GM21737 (cell line): ENCODE results near the gene RGS6.

ENCODE experiments used
- ATAC-seq: cut with Tn5 transposase; IDR thresholded peaks from one replicate; pipeline ENCODE4 v1.9.1; 2021; ENCODE audit warnings: mild to moderate bottlenecking, moderate library complexity; ENCODE audit not compliant: unreplicated experiment

The RGS6 gene

DNA sequence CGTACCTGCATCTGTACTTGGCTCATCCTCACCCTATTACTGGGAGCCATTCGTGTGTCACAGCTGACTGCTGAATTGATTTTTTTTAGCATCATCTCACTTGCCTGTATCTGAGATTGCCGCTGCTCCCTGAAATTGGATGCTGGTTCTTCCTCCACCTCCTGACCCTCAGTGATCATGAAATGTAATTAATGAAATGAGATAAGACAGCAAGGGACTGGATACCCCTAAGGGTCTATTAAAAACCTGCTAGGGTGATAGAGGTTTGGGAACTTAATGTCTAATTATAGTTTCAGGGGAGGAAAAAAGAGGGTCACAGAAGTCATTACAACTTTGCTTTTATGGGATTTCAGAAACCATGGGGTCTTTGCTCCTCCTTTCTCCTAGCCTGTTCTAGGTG lies 551.1 kb downstream of the RGS6 start:
- no peak for ATAC-seq

DNA sequence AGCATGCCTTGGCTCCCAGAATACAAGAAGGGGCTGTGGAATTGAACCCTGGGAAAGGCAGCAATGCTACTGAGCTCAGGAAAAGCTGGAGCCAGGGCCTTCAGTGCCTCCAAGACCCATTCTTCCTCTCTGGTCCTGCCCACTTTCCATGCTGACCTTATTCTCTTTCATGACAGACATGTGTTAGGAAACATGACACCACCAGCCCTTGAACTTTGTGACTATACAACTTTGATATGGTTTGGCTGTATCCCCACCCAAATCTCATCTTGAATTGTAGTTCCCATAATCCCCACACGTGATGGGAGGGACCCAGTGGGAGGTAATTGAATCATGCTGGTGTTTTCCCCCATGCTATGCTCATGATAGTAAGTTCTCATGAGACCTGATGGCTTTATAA lies 553.5 kb downstream of the RGS6 start:
- ATAC-seq: no peak

- no peak for ATAC-seq
These were observed 556.3 kb downstream of the RGS6 start for GRCh38 chr14:72488514-72488913.

- ATAC-seq: no peak
These were observed 560.0 kb downstream of the RGS6 start for GRCh38 chr14:72492196-72492595.

DNA sequence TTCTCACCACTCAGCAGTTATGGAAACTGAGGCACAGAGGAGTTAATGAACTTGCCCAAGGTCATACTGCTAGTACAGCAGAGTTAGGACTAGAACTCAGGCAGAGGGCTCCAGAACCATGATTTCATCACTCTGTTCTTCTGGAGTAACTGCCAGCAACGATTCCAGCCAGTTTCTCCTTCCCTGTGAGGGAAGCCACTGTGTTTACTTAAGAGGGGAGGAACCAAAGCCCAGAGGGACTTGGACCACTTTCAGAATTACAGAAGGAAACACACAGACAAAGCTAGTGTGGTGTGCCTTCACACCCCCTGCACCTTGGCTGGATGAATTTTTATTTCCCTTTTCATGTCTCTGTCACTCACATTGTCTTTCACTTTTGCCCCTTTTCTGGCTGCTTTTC lies 563.4 kb downstream of the RGS6 start:
- no peak for ATAC-seq

DNA sequence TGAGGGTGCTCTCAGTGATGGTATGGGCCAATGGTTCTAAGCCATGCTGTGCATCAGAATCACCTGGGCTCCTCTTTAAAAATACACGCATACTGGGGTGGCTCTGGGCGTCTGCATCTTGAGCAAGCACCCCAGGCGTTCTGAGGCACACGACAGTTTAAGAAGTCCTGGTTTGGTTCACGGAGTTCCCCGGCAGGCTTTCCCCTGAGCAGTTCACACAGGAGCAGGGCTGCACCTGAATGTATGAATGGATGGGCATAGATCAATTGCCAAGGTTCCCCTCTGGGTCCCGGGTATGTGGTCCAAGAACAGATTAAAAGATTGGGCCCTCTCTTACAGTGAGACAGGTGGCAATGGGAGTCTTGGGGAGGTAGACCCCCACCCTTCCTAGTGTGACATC lies 566.4 kb downstream of the RGS6 start:
- ATAC-seq: no peak

- no peak for ATAC-seq
These were observed 567.5 kb downstream of the RGS6 start for GRCh38 chr14:72499746-72500145.

- ATAC-seq: no peak
These were observed 568.1 kb downstream of the RGS6 start for GRCh38 chr14:72500234-72500838.

GRCh38 chr14:72501439-72501838 lies 569.2 kb downstream of the RGS6 start:
- no peak for ATAC-seq

DNA sequence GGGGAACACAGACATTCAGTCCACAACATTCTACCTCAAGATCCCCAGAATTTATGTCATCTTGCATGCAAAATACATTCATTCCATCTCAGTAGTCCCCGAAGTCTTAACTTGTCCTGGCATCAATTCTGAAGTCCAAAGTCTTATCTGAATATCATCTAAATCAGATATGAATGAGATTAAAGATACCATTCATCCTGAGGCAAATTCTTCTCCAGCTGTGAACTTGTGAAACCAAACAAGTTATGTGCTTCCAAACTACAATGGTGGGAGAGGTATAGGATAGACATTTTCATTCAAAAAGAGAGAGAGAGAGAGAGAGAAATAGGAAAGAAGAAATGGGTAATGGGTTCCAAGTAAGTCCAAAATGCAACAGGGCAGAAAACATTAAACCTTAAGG lies 571.0 kb downstream of the RGS6 start:
- no peak for ATAC-seq

GRCh38 chr14:72503696-72504368 lies 571.6 kb downstream of the RGS6 start:
- ATAC-seq: no peak

DNA sequence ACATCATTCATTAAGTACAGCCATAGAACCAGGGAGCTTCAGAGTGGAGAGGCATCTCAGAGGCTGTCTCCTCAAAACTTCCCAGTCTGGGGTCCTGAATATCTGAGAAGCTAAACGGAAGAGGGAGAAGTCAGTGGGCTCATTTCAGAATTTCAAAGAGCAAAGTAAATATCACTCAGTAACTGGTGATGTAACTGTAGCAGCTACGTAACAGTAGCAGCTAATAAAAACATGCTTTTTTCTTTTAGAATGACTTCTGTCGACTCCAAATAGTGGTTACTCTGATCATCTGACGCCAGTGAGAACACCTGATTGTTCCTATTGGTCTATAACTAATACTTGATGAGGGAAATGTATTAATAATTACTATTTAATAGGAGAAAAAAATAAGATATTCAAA lies 578.3 kb downstream of the RGS6 start:
- no peak for ATAC-seq

DNA sequence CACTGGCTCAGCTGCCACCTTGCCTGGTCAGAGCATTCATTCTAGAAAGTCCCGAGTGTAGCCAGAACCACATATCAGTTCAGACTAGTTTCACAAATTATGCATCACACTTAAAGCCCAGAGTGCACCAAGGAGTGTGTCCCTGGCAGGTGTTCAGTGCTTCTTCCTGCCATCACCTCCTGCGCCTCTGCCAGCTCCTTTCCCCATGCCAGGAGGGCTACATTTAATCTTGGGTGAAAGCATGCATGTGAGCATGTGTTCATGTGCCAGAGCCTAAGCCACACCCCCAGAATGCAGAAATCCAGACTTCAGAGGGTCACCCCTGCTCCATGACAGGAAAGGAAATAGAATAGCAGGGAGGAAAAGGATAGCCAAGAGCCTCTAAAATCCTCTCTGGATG lies 580.1 kb downstream of the RGS6 start:
- ATAC-seq: no peak

GRCh38 chr14:72512925-72513324 lies 580.7 kb downstream of the RGS6 start:
- ATAC-seq: no peak

DNA sequence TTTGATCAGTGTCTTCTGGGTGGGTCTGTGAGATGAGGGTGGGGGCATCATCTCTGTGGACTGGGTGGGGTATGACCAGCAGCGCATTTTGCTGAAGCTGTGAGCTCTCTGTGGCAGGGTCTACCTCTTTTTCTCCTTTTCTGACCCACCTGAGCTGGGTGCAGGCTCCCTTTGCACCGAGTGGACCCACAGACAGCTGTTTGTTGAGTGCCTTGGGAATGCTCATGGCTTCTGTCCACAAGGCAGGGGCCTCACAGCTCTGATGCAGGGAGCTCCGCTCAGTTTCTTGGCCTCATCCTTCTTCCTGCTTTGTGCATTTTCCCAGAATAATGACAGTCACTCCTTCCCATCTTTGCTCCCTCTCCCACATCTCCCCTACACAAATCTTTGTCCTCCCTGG lies 581.1 kb downstream of the RGS6 start:
- ATAC-seq: no peak

DNA sequence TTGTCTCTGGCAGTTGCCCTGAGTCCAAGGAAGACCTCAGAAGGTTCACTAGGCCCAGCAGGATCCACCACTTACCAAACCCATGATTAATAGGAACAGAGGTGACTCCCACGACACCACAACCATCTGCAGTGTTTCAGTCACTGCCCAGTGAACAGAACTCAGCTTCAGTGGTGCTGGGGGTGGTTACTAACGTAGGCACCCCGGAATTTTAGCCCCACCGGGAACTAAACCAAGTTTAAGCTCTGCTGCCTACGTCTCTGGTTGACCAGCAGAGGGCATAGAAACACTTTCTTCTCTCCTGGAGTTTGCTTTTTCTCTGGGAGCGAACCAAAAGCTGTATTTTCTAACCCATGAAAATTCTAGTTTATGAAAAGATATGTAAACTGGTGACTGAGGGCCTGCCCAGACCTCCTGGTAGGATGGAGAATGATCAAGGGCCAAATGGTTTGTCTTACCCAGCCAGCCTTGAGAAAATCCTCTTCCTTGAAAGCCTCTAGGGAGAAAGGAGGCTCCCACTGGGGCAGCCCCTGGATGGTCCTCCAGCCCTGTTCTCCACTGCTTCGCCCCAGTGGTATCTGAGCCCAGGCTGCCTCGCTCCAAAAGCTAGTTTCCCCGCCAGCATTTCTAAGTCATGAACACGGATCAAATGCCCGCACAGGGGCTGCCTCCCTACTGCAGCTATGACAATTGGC lies 581.9 kb downstream of the RGS6 start:
- no peak for ATAC-seq

- no peak for ATAC-seq
These were observed 582.4 kb downstream of the RGS6 start for GRCh38 chr14:72514660-72515025.

DNA sequence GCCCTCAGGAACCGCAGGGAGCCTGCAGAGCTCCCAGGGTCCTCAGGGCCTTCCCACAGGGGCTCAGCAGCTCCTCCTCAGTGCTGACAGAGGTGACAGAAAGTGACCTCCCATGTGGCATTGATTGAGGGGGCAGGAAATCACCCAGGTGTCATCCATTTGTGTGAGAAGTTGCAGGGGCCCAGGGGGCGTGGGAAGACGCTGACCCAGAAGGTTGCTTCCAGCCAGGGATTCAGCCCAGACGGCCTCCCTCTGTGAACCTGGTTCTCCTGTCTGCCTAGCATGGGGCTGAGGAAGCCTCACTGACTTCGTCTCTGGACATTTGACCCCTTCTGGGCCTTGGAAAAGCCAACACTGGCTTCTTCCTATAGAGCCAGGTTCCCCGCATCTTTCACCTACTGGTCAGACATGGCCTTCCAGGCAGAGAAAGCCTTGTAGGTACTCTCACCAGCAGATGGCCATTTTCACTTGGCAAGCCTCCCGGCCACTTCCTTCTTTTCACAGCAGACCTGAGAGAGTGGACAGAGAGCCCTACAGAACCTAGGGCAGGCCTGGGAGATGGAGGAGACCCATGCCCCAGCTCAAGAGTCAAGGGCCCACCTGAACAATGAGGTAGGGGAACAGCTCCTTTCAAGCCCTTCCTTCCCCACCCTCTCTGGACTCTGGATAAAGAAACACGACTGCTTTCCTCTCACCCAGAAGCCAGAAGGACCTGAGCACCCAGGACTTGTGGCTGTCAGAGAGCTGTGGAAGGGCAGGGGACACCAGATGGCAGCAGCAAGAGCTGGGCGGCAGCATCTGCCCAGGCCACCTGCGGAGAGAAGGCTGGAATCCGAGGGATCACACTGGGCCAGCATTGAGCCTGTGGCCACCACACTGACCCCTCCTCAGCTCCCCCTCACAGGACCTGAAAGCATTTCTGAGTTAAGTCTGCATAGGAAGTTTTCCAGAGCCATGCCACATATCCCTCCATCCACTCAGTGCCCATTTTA lies 583.8 kb downstream of the RGS6 start:
- ATAC-seq: no peak

- no peak for ATAC-seq
These were observed 584.9 kb downstream of the RGS6 start for GRCh38 chr14:72516936-72517700.

DNA sequence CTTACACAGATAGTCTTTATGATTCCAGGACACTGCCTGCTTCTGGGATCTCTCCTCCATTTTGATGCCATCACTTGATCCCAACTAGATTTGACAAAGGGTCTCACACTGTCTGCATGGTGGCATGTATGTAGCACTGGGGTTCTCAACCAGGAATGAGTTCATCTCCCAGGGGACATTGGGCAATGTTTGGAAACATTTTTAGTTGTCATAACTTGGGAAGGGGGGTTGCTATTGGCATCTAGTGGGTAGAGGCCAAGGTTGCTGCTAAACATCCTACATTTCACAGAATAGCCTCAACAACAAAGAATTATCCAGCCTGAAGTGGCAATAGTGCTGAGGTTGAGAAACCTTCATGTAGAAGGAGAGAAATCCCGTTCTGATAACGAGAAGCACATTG lies 585.5 kb downstream of the RGS6 start:
- ATAC-seq: no peak
